MCF 10A (cell line): Measurements from ENCODE around the gene TMEM45A. TPM values are rescaled to one million over a fixed set of nuclear protein-coding genes. Genes with fewer than 3 reads are reported as not detected.
"Not testable (repeated sequence)": the region's sequence is repeated elsewhere in the genome, so short reads cannot be mapped to it uniquely, and the experiment has no call there.

ENCODE experiments used
- BruUV-seq: library from RNA; stranded (reverse); fragments of 400-500 nt; replicated peaks from 2 replicates; lab custom pipeline; 2021; lab: Mats Ljungman, UMichigan
- CTCF ChIA-PET: fragments of 300-600 bp; sonication (Branson Sonifier 250); formaldehyde crosslinking; extraction: SDS; loops from one replicate; lab custom pipeline; 2021; ENCODE audit warnings: antibody characterized with exemption, inconsistent platforms; lab: Yijun Ruan, JAX
- POLR2A ChIA-PET: fragments of 300-600, 350-650 bp; sonication (Branson Sonifier 250); formaldehyde crosslinking; extraction: SDS; loops from one replicate; lab custom pipeline; 2020; ENCODE audit warnings: antibody characterized with exemption, inconsistent platforms; lab: Yijun Ruan, JAX
- DNase-seq: peaks from one replicate; pipeline ENCODE4 v3.0.0-alpha.2; 2018; ENCODE audit not compliant: unreplicated experiment
- H3K27ac Mint-ChIP-seq: one replicate; pipeline ENCODE4 v1.8.0; 2022; ENCODE audit warnings: mild to moderate bottlenecking, low read depth, mixed read lengths; ENCODE audit not compliant: unreplicated experiment
- H3K27me3 Mint-ChIP-seq: one replicate; pipeline ENCODE4 v1.8.0; 2022; ENCODE audit warnings: mixed read lengths; ENCODE audit not compliant: insufficient read depth, unreplicated experiment
- H3K36me3 Mint-ChIP-seq: one replicate; pipeline ENCODE4 v1.8.0; 2022; ENCODE audit warnings: mild to moderate bottlenecking, moderate library complexity, mixed read lengths; ENCODE audit not compliant: insufficient read depth, unreplicated experiment
- H3K4me1 Mint-ChIP-seq: one replicate; pipeline ENCODE4 v1.8.0; 2022; ENCODE audit warnings: mixed read lengths; ENCODE audit not compliant: insufficient read depth, unreplicated experiment
- H3K4me3 Mint-ChIP-seq: one replicate; pipeline ENCODE4 v1.8.0; 2022; ENCODE audit warnings: mild to moderate bottlenecking, moderate library complexity, mixed read lengths; ENCODE audit not compliant: unreplicated experiment
- H3K9me3 Mint-ChIP-seq: one replicate; pipeline ENCODE4 v1.8.0; 2022; ENCODE audit warnings: mixed read lengths; ENCODE audit not compliant: unreplicated experiment
- CTCF ChIP-seq: fragments of 200-600 bp; IDR thresholded peaks from one replicate; pipeline ENCODE4 v1.8.0; 2022; ENCODE audit warnings: antibody characterized with exemption, mild to moderate bottlenecking; ENCODE audit not compliant: unreplicated experiment
- intact Hi-C: fragments of 100-400 bp; cut with micrococcal nuclease; formaldehyde crosslinking; loops from 2 replicates; pipeline ENCODE4 v1.14.1; 2022
- total RNA-seq: library from RNA; stranded (reverse); gene quantifications from 2 replicates; pipeline ENCODE4 v1.2.3, GENCODE V29; 2022

Gene TMEM45A
- total RNA-seq, 1 experiment from 2014 or later: 4.1 TPM

- no peaks in the 10 kb centered on the region for H3K27me3 Mint-ChIP-seq
- peaks cover 36% of the 10 kb centered on the region for H3K4me1 Mint-ChIP-seq
- POLR2A ChIA-PET: interaction anchor here (1.2 kb wide), 1 partner anchor 12 kb away, joined by 4 read pairs; no protein-coding TSS in a partner anchor
- H3K27ac Mint-ChIP-seq: no peak overlapping the region
- H3K9me3 Mint-ChIP-seq: peaks cover 3% of the 10 kb centered on the region
- H3K36me3 Mint-ChIP-seq: no peaks in the 10 kb centered on the region
- BruUV-seq: no TSS peak
- CTCF ChIA-PET: interaction anchor here (0.5 to 0.6 kb wide), 2 partner anchors 72 to 73 kb away, joined by 3 to 7 read pairs; no protein-coding TSS in a partner anchor
- DNase-seq: peak; percentile 49
- no peak for TF ChIP-seq CTCF
- no peak overlapping the region for H3K4me3 Mint-ChIP-seq
- intact Hi-C loops: no loop called here
These were observed 43.7 kb downstream of the TMEM45A start for GRCh38 chr3:100536093-100536492.

GRCh38 chr3:100537646-100538338 lies 45.4 kb downstream of the TMEM45A start:
- TF ChIP-seq CTCF: no peak
- H3K4me1 Mint-ChIP-seq: peaks cover 43% of the 10 kb centered on the region
- H3K27me3 Mint-ChIP-seq: no peaks in the 10 kb centered on the region
- H3K27ac Mint-ChIP-seq: peak overlapping the region; percentile 25
- no peak overlapping the region for H3K4me3 Mint-ChIP-seq
- peaks cover 6% of the 10 kb centered on the region for H3K9me3 Mint-ChIP-seq
- no TSS peak for BruUV-seq
- intact Hi-C loops: no loop called here
- POLR2A ChIA-PET: no interaction called here
- no peaks in the 10 kb centered on the region for H3K36me3 Mint-ChIP-seq
- CTCF ChIA-PET: interaction anchor here (0.5 to 0.7 kb wide), 2 partner anchors 17 to 31 kb away, joined by 3 read pairs; no protein-coding TSS in a partner anchor
- no peak for DNase-seq

GRCh38 chr3:100538339-100538706 lies 45.9 kb downstream of the TMEM45A start:
- H3K4me3 Mint-ChIP-seq: no peak overlapping the region
- peaks cover 40% of the 10 kb centered on the region for H3K4me1 Mint-ChIP-seq
- no peak for DNase-seq
- peaks cover 6% of the 10 kb centered on the region for H3K9me3 Mint-ChIP-seq
- ChIA-PET CTCF (interaction anchor here (0.6 to 1.4 kb wide), 3 partner anchors 23 to 75 kb away, joined by 3 to 9 read pairs (median 4); no protein-coding TSS in a partner anchor), POLR2A (interaction anchor here (1.2 kb wide), 1 partner anchor 12 kb away, joined by 3 read pairs; no protein-coding TSS in a partner anchor)
- TF ChIP-seq CTCF: no peak
- no peaks in the 10 kb centered on the region for H3K36me3 Mint-ChIP-seq
- H3K27me3 Mint-ChIP-seq: no peaks in the 10 kb centered on the region
- BruUV-seq: no TSS peak
- intact Hi-C loops: no loop called here
- H3K27ac Mint-ChIP-seq: no peak overlapping the region

GRCh38 chr3:100540791-100541334 lies 48.4 kb downstream of the TMEM45A start:
- BruUV-seq: no TSS peak
- H3K36me3 Mint-ChIP-seq: no peaks in the 10 kb centered on the region
- H3K27ac Mint-ChIP-seq: no peak overlapping the region
- TF ChIP-seq CTCF: no peak
- no peaks in the 10 kb centered on the region for H3K27me3 Mint-ChIP-seq
- H3K9me3 Mint-ChIP-seq: peaks cover 6% of the 10 kb centered on the region
- CTCF ChIA-PET: no interaction called here
- no peak for DNase-seq
- no peak overlapping the region for H3K4me3 Mint-ChIP-seq
- H3K4me1 Mint-ChIP-seq: peaks cover 31% of the 10 kb centered on the region
- intact Hi-C loops: no loop called here
- POLR2A ChIA-PET: interaction anchor here (0.8 kb wide), 1 partner anchor 14 kb away, joined by 3 read pairs; no protein-coding TSS in a partner anchor

- H3K9me3 Mint-ChIP-seq, BruUV-seq, H3K4me3 Mint-ChIP-seq, intact Hi-C loops, H3K36me3 Mint-ChIP-seq, H3K27me3 Mint-ChIP-seq, CTCF ChIA-PET: not testable (repeated sequence)
- H3K27ac Mint-ChIP-seq: peak overlapping the region; percentile 16
- POLR2A ChIA-PET: interaction anchor here (0.8 kb wide), 1 partner anchor 15 kb away, joined by 3 read pairs; no protein-coding TSS in a partner anchor
- DNase-seq: peak; percentile 34
- peaks cover 33% of the 10 kb centered on the region for H3K4me1 Mint-ChIP-seq
These were observed 49.0 kb downstream of the TMEM45A start for GRCh38 chr3:100541428-100541827.
